ENCODE results near the gene SLC2A9.

The SLC2A9 gene

DNA sequence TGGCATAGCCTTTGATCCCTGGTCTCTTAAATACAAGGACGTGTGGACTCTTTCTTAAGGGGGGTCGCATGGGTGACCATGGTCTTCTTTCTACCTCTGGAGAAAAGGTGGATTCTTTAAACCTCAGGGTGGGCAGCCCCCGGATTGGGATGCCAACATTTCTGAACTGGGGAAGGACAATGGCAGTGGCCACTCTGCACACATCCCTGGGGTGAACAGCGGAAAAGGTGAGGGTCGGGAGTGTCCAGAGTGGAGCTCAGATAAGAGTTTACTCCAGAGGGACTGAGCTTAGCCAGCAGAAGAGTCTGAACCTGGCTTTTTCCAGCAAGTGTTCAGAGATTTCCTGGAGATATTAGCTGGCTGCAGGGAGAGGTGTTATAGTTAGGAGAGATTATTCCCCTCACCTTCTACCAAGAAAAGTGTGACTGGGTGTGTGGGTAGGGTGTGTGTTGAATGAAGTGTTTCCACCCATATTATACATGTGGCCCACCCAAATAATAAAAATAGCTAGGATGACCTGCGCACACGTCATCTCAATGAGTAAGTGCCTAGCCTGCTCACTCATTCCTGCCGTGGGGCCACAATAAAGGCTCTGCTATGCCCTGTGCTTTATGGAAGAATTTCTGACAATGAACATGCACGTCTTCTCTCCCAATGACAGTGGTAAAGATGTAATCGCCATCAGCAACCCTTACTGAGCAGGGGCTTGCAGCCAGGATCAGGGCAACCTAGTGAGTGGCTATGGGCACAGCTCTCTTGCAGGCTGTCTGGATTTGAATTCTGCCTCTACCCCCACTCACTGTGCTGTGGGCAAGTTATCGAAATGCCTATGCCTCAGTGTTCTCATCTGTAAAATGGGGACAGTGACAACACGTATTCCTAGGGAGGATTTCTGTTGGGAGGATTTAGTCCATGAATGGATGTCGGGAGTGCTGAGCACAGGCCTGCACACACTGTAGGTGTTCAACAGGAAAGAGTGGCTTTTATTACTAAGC is 76.6 kb downstream of the SLC2A9 start:
- TF ChIP-seq, protein P1, sequence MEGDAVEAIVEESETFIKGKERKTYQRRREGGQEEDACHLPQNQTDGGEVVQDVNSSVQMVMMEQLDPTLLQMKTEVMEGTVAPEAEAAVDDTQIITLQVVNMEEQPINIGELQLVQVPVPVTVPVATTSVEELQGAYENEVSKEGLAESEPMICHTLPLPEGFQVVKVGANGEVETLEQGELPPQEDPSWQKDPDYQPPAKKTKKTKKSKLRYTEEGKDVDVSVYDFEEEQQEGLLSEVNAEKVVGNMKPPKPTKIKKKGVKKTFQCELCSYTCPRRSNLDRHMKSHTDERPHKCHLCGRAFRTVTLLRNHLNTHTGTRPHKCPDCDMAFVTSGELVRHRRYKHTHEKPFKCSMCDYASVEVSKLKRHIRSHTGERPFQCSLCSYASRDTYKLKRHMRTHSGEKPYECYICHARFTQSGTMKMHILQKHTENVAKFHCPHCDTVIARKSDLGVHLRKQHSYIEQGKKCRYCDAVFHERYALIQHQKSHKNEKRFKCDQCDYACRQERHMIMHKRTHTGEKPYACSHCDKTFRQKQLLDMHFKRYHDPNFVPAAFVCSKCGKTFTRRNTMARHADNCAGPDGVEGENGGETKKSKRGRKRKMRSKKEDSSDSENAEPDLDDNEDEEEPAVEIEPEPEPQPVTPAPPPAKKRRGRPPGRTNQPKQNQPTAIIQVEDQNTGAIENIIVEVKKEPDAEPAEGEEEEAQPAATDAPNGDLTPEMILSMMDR (IDR thresholded peaks at IDR 0.05; ENCODE audit: control extremely low read depth, extremely low read depth, low read depth, missing control alignments): no peak
- ChIA-PET POLR2A (no interaction called here), CTCF (interaction anchor here (1.5 to 3.9 kb wide), 4 partner anchors 10 to 71 kb away, joined by 5 to 18 read pairs (median 6); no protein-coding TSS in a partner anchor)
- no peak for DNase-seq (ENCODE audit: extremely low spot score)

DNA sequence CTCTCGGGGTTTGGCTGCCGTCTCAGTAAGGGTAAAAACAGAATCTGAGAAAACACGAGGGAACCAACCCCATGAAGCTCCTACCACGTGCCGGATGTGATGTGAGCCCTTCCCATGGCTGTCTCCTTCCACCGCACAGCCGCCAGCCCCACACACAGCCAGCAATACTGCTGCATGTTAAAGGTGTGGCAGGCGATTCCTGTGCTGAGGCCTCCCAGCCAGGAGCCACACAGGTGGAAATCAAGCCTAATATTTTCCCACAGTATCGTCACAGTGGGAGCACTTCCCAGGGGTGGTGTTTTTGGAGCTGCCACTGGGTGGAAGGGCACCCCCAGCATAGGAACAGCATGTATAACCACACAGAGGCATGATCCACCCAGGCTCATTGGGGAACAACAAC is 77.5 kb downstream of the SLC2A9 start:
- TF ChIP-seq, protein P1 (IDR thresholded peaks at IDR 0.05; ENCODE audit: control extremely low read depth, extremely low read depth, low read depth, missing control alignments): no peak
- CTCF ChIA-PET: interaction anchor here (1.5 to 3.9 kb wide), 2 partner anchors 9 to 18 kb away, joined by 5 to 18 read pairs; no protein-coding TSS in a partner anchor
- DNase-seq (ENCODE audit: extremely low spot score): no peak
- POLR2A ChIA-PET: no interaction called here

- ChIA-PET POLR2A (no interaction called here), CTCF (interaction anchor here (1.4 to 3.9 kb wide), 3 partner anchors 8 to 71 kb away, joined by 4 to 18 read pairs (median 5); no protein-coding TSS in a partner anchor)
- TF ChIP-seq, protein P1 (IDR thresholded peaks at IDR 0.05; ENCODE audit: control extremely low read depth, extremely low read depth, low read depth, missing control alignments): no peak
- DNase-seq (ENCODE audit: extremely low spot score): no peak
Observed at GRCh38 chr4:9942921-9943600, 78.2 kb downstream of the SLC2A9 start.

- TF ChIP-seq, protein P1 (IDR thresholded peaks at IDR 0.05; ENCODE audit: control extremely low read depth, extremely low read depth, low read depth, missing control alignments): no peak
- POLR2A ChIA-PET: no interaction called here
- CTCF ChIA-PET: interaction anchor here (1.4 kb wide), 1 partner anchor 72 kb away, joined by 4 read pairs; no protein-coding TSS in a partner anchor
- no peak for DNase-seq (ENCODE audit: extremely low spot score)
Observed at GRCh38 chr4:9942139-9942538, 79.2 kb downstream of the SLC2A9 start.

GRCh38 chr4:9940041-9940440 is 81.3 kb downstream of the SLC2A9 start:
- ChIA-PET POLR2A (no interaction called here), CTCF (no interaction called here)
- TF ChIP-seq, protein P1 (IDR thresholded peaks at IDR 0.05; ENCODE audit: control extremely low read depth, extremely low read depth, low read depth, missing control alignments): no peak
- no peak for DNase-seq (ENCODE audit: extremely low spot score)

DNA sequence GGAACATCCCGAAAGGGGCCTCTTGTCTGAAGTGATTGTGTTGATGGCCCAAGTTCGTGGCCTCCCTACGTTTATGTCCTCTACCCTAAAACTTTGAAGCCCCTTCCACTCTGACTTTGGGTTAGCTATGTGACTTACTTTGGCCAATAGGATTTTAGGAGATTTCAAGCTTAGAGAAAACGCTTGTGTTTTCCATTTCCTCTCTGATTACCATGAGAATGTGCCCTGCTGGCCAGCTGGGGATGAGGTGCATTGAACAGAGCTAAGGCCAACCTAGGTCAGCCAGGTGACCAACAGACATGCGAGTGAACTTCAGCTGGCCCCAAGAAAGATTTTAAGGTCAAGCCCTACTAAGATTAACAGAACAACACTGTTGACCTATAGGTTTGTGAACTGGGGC is 82.4 kb downstream of the SLC2A9 start:
- DNase-seq (ENCODE audit: extremely low spot score): no peak
- CTCF ChIA-PET: interaction anchor here (0.7 to 1.0 kb wide), 2 partner anchors 14 to 15 kb away, joined by 3 read pairs; no protein-coding TSS in a partner anchor
- POLR2A ChIA-PET: no interaction called here
- TF ChIP-seq, protein P1 (IDR thresholded peaks at IDR 0.05; ENCODE audit: control extremely low read depth, extremely low read depth, low read depth, missing control alignments): no peak
